ENCODE results near the gene CEP41. TPM values are rescaled to one million over a fixed set of nuclear protein-coding genes. Genes with fewer than 3 reads are reported as not detected.

Gene CEP41
- polyA plus RNA-seq, 2 of the 4 experiments (the other 2 are of a cell fraction): 13.0 to 23.1 TPM

DNA sequence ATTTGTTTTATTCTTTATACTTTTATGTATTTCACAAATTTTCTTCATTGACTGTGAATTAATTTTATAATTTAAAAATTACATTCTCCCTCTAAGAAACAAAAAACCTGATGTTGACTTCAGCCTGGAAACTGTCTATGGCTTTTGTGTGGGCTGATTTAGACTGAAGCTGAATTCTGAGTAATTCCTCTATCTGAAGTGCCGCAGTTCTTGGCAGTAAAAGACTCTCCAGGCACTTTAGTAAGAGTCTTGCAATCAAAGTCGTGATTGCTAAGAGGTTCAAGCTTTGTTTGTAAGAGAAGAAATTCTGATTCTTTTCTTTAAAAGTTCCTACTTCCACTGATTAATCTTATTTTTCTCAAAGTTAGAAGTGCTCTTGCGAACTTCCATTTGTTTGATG lies 3.4 kb upstream of the CEP41 start:
- WGBS (ENCODE audit: missing lambda C conversion rate): 64% methylated on average over 3 of the region's 3 CpGs
- ChIA-PET CTCF (no interaction called here), POLR2A (no interaction called here)
- Histone ChIP-seq H3K4me1 (peaks cover 6% of the 10 kb centered on the region; the same call in 1 of the 3 replicates), H3K9me3 (peaks cover 14% of the 10 kb centered on the region; the same call in 2 of the 3 replicates), H3K27ac (no peak overlapping the region), H3K4me2 (no peak overlapping the region), H3K4me3 (no peak overlapping the region)
- DNase-seq (ENCODE audit: low read depth in 1 of 2, low spot score in 1 of 2) (no peak), FAIRE-seq (no peak), ATAC-seq (no peak)
- TF ChIP-seq HEYL (CRISPR knock-in tag; IDR thresholded peaks at IDR 0.05): no peak
- TF ChIP-seq, protein P1, sequence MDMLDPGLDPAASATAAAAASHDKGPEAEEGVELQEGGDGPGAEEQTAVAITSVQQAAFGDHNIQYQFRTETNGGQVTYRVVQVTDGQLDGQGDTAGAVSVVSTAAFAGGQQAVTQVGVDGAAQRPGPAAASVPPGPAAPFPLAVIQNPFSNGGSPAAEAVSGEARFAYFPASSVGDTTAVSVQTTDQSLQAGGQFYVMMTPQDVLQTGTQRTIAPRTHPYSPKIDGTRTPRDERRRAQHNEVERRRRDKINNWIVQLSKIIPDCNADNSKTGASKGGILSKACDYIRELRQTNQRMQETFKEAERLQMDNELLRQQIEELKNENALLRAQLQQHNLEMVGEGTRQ (IDR thresholded peaks at IDR 0.05): no peak
- no peak for TF ChIP-seq FOXS1 (CRISPR knock-in tag; IDR thresholded peaks at IDR 0.05)
- no peak for TF ChIP-seq ZSCAN20 (CRISPR knock-in tag; IDR thresholded peaks at IDR 0.05)
- TF ChIP-seq, protein P2, sequence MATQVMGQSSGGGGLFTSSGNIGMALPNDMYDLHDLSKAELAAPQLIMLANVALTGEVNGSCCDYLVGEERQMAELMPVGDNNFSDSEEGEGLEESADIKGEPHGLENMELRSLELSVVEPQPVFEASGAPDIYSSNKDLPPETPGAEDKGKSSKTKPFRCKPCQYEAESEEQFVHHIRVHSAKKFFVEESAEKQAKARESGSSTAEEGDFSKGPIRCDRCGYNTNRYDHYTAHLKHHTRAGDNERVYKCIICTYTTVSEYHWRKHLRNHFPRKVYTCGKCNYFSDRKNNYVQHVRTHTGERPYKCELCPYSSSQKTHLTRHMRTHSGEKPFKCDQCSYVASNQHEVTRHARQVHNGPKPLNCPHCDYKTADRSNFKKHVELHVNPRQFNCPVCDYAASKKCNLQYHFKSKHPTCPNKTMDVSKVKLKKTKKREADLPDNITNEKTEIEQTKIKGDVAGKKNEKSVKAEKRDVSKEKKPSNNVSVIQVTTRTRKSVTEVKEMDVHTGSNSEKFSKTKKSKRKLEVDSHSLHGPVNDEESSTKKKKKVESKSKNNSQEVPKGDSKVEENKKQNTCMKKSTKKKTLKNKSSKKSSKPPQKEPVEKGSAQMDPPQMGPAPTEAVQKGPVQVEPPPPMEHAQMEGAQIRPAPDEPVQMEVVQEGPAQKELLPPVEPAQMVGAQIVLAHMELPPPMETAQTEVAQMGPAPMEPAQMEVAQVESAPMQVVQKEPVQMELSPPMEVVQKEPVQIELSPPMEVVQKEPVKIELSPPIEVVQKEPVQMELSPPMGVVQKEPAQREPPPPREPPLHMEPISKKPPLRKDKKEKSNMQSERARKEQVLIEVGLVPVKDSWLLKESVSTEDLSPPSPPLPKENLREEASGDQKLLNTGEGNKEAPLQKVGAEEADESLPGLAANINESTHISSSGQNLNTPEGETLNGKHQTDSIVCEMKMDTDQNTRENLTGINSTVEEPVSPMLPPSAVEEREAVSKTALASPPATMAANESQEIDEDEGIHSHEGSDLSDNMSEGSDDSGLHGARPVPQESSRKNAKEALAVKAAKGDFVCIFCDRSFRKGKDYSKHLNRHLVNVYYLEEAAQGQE (IDR thresholded peaks at IDR 0.05): no peak
- no peak for TF ChIP-seq CBX2 (IDR thresholded peaks at IDR 0.05; ENCODE audit: borderline replicate concordance, low read depth)
- no peak for TF ChIP-seq BHLHE40 (IDR thresholded peaks at IDR 0.05; ENCODE audit: low read depth, low read length)
- TF ChIP-seq RFX5 (IDR thresholded peaks at IDR 0.05): no peak
- no peak for TF ChIP-seq HDAC2 (IDR thresholded peaks at IDR 0.05)
- TF ChIP-seq SMC3 (IDR thresholded peaks at IDR 0.05): no peak
- TF ChIP-seq NPAS2 (CRISPR knock-in tag; IDR thresholded peaks at IDR 0.05; ENCODE audit: borderline replicate concordance): no peak
- TF ChIP-seq ZFP36 (IDR thresholded peaks at IDR 0.05; ENCODE audit: borderline replicate concordance, partially characterized antibody): no peak
- no peak for TF ChIP-seq ZNF302 (CRISPR knock-in tag; IDR thresholded peaks at IDR 0.05)

DNA sequence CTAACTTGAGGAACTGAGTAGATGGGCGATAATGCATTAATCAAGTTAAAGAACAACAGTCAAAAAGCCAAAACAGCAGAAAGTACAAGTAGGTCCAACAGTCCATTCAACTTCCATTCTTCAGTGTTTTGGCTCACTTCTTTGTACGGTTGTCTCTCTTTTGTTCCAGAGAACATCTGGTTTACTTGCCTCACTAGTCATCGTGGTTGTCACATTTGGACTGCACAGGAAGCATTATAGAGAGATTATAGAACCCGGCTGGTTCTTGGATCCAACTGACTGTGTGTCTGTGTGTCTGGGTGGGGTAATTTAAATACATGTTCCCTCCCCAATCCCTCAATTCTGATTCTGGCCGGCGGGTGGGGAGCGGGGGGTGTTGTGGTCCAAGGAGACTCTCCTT lies 1.8 kb upstream of the CEP41 start:
- Histone ChIP-seq H3K27ac (no peak overlapping the region), H3K4me1 (peaks cover 6% of the 10 kb centered on the region; the same call in 1 of the 3 replicates), H3K9me3 (peaks cover 3% of the 10 kb centered on the region; the same call in 2 of the 3 replicates), H3K4me3 (no peak overlapping the region), H3K4me2 (no peak overlapping the region)
- ATAC-seq (no peak), DNase-seq (ENCODE audit: low read depth in 1 of 2, low spot score in 1 of 2) (no peak), FAIRE-seq (no peak)
- ChIA-PET CTCF (no interaction called here), POLR2A (no interaction called here)
- 97% methylated on average over 7 of the region's 7 CpGs for WGBS (ENCODE audit: missing lambda C conversion rate)
- TF ChIP-seq HEYL (CRISPR knock-in tag; IDR thresholded peaks at IDR 0.05) (no peak), POLR2AphosphoS2 (conservative IDR thresholded peaks at IDR 0.05; ENCODE audit: low read length) (no peak), NFE2L2 (conservative IDR thresholded peaks at IDR 0.05; ENCODE audit: low read length) (no peak), ESRRA (IDR thresholded peaks at IDR 0.05; ENCODE audit: borderline replicate concordance, low read length) (no peak), ZSCAN20 (CRISPR knock-in tag; IDR thresholded peaks at IDR 0.05) (no peak), EP300 (IDR thresholded peaks at IDR 0.05) (no peak), ZFP36 (IDR thresholded peaks at IDR 0.05; ENCODE audit: borderline replicate concordance, partially characterized antibody) (no peak), MAZ (IDR thresholded peaks at IDR 0.05; ENCODE audit: borderline replicate concordance, low read depth, low read length) (no peak), NR3C1 (IDR thresholded peaks at IDR 0.05) (no peak), CHD4 (IDR thresholded peaks at IDR 0.05; ENCODE audit: borderline replicate concordance) (no peak)
- TF ChIP-seq, protein P3, sequence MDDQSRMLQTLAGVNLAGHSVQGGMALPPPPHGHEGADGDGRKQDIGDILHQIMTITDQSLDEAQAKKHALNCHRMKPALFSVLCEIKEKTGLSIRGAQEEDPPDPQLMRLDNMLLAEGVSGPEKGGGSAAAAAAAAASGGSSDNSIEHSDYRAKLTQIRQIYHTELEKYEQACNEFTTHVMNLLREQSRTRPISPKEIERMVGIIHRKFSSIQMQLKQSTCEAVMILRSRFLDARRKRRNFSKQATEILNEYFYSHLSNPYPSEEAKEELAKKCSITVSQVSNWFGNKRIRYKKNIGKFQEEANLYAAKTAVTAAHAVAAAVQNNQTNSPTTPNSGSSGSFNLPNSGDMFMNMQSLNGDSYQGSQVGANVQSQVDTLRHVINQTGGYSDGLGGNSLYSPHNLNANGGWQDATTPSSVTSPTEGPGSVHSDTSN (IDR thresholded peaks at IDR 0.05): no peak
- TF ChIP-seq, protein P2 (IDR thresholded peaks at IDR 0.05): no peak
- TF ChIP-seq, protein P4, sequence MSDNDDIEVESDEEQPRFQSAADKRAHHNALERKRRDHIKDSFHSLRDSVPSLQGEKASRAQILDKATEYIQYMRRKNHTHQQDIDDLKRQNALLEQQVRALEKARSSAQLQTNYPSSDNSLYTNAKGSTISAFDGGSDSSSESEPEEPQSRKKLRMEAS (IDR thresholded peaks at IDR 0.05): no peak
